MM.1S (cell line): ENCODE results near the gene UNK.

Source experiments
- EZH2 ChIP-seq: fragments of 300-600 bp; sonication (generic); optimal IDR thresholded peaks from 2 replicates; pipeline ENCODE3; 2017; ENCODE audit warnings: low read depth, mild to moderate bottlenecking, antibody characterized with exemption, low read length, mixed read lengths
- TF ChIP-seq, protein P1 (sequence below): fragments of 300-600 bp; sonication (generic); IDR thresholded peaks from 2 replicates; pipeline ENCODE4 v1.5.1; 2016; ENCODE audit warnings: antibody characterized with exemption, low read length, mixed read lengths

DNA sequence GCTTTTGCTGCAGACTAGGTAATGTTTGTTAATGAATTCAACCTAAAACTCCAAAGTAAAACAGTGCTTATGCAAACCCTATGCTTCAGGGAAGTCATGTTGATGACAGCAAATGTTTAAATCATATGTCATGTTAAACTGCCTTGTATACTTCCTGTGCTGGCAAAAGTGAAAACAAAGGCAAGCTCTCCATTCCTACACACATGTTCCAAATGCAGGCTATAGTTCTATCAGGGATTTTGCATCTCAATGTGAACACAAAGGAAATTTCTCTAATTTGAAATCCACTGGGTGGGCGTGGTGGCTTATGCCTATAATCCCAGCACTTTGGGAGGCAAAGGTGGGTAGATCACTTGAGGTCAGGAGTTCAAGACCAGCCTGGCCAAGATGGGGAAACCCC lies 19.3 kb downstream of the UNK start:
- TF ChIP-seq, protein P1, sequence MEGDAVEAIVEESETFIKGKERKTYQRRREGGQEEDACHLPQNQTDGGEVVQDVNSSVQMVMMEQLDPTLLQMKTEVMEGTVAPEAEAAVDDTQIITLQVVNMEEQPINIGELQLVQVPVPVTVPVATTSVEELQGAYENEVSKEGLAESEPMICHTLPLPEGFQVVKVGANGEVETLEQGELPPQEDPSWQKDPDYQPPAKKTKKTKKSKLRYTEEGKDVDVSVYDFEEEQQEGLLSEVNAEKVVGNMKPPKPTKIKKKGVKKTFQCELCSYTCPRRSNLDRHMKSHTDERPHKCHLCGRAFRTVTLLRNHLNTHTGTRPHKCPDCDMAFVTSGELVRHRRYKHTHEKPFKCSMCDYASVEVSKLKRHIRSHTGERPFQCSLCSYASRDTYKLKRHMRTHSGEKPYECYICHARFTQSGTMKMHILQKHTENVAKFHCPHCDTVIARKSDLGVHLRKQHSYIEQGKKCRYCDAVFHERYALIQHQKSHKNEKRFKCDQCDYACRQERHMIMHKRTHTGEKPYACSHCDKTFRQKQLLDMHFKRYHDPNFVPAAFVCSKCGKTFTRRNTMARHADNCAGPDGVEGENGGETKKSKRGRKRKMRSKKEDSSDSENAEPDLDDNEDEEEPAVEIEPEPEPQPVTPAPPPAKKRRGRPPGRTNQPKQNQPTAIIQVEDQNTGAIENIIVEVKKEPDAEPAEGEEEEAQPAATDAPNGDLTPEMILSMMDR: no peak
- TF ChIP-seq EZH2: no peak
